HEK293 (cell line): ENCODE data around the gene INPP1.

ENCODE experiments used
- CTCF ChIA-PET: fragments of 350-600 bp; formaldehyde crosslinking; extraction: SDS; loops from one replicate; lab custom pipeline; 2021; ENCODE audit warnings: antibody characterized with exemption; lab: Yijun Ruan, JAX
- POLR2A ChIA-PET: fragments of 300-600 bp; formaldehyde crosslinking; extraction: SDS; loops from one replicate; lab custom pipeline; 2020; ENCODE audit warnings: antibody characterized with exemption, inconsistent platforms; lab: Yijun Ruan, JAX
- H3K27ac ChIP-seq: fragments of 200-500 bp; sonication (Bioruptor generic); 2 replicates; pipeline ENCODE4 v1.5.1; 2014; ENCODE audit warnings: low read depth, low read length, control low read depth, inconsistent platforms; ENCODE audit errors: extremely low read depth
- H3K36me3 ChIP-seq, 2 experiments: fragments of 200-500 bp in 1 of 2; sonication (Bioruptor generic) in 1 of 2; 1 replicate in 1 of 2; 2 replicates in 1 of 2; pipeline ENCODE4 v1.5.1; 2014 to 2017; ENCODE audit warnings: inconsistent platforms in 2 of 2, low read length in 2 of 2; ENCODE audit not compliant: control insufficient read depth in 2 of 2, insufficient read depth in 1 of 2
- H3K4me1 ChIP-seq: fragments of 200-500 bp; sonication (Bioruptor generic); 2 replicates; pipeline ENCODE4 v1.5.1; 2014; ENCODE audit warnings: mild to moderate bottlenecking, low read length, inconsistent platforms; ENCODE audit not compliant: control insufficient read depth, insufficient read depth
- H3K4me3 ChIP-seq: 2 replicates; pipeline ENCODE4 v1.5.1; 2011; ENCODE audit warnings: low read depth, mild to moderate bottlenecking, control low read depth, low read length, moderate library complexity
- H3K9me3 ChIP-seq: fragments of 200-500 bp; sonication (Bioruptor generic); 2 replicates; pipeline ENCODE4 v1.5.1; 2014; ENCODE audit warnings: low read depth, low read length, inconsistent platforms; ENCODE audit not compliant: control insufficient read depth, insufficient read depth
- GLI4 ChIP-seq: fragments of 450-650 bp; formaldehyde crosslinking; IDR thresholded peaks from 2 replicates; pipeline ENCODE4 v1.5.1; 2016; ENCODE audit warnings: missing biosample characterization, missing genetic modification characterization
- OSR2 ChIP-seq: fragments of 450-650 bp; formaldehyde crosslinking; IDR thresholded peaks from 2 replicates; pipeline ENCODE4 v1.5.1; 2016; ENCODE audit warnings: missing biosample characterization, missing genetic modification characterization
- PRDM4 ChIP-seq: fragments of 450-650 bp; formaldehyde crosslinking; IDR thresholded peaks from 2 replicates; pipeline ENCODE4 v1.5.1; 2017; ENCODE audit warnings: missing biosample characterization, missing genetic modification characterization
- SCRT1 ChIP-seq: fragments of 450-650 bp; formaldehyde crosslinking; IDR thresholded peaks from 2 replicates; pipeline ENCODE4 v1.5.1; 2016; ENCODE audit warnings: missing biosample characterization, missing genetic modification characterization, borderline replicate concordance
- SCRT2 ChIP-seq: fragments of 450-650 bp; formaldehyde crosslinking; IDR thresholded peaks from 2 replicates; pipeline ENCODE4 v1.5.1; 2016; ENCODE audit warnings: missing biosample characterization, missing genetic modification characterization
- TRIM28 ChIP-seq: IDR thresholded peaks from 2 replicates; pipeline ENCODE4 v1.6.1; 2011; ENCODE audit warnings: low read length, control low read depth, borderline replicate concordance
- ZBTB17 ChIP-seq: fragments of 450-650 bp; formaldehyde crosslinking; IDR thresholded peaks from 2 replicates; pipeline ENCODE4 v1.5.1; 2016; ENCODE audit warnings: missing biosample characterization, missing genetic modification characterization
- ZNF132 ChIP-seq: fragments of 450-650 bp; formaldehyde crosslinking; IDR thresholded peaks from 2 replicates; pipeline ENCODE4 v1.5.1; 2017; ENCODE audit warnings: missing biosample characterization, missing genetic modification characterization, borderline replicate concordance
- ZNF155 ChIP-seq: fragments of 450-650 bp; formaldehyde crosslinking; IDR thresholded peaks from 2 replicates; pipeline ENCODE4 v1.5.1; 2016; ENCODE audit warnings: missing biosample characterization, missing genetic modification characterization
- ZNF266 ChIP-seq: fragments of 450-650 bp; formaldehyde crosslinking; IDR thresholded peaks from 2 replicates; pipeline ENCODE4 v1.5.1; 2016; ENCODE audit warnings: missing biosample characterization, missing genetic modification characterization, low read depth
- ZNF292 ChIP-seq: fragments of 450-650 bp; formaldehyde crosslinking; IDR thresholded peaks from 2 replicates; pipeline ENCODE4 v1.5.1; 2016; ENCODE audit warnings: low read depth, missing biosample characterization, missing genetic modification characterization, borderline replicate concordance
- ZNF394 ChIP-seq: fragments of 450-650 bp; formaldehyde crosslinking; IDR thresholded peaks from 2 replicates; pipeline ENCODE4 v1.5.1; 2016; ENCODE audit warnings: missing biosample characterization, missing genetic modification characterization, mild to moderate bottlenecking, moderate library complexity, borderline replicate concordance
- ZNF426 ChIP-seq: fragments of 450-650 bp; formaldehyde crosslinking; IDR thresholded peaks from 2 replicates; pipeline ENCODE4 v1.5.1; 2017; ENCODE audit warnings: missing biosample characterization, missing genetic modification characterization, mild to moderate bottlenecking, inconsistent platforms, moderate library complexity
- ZNF626 ChIP-seq: fragments of 450-650 bp; sonication (Bioruptor Pico); formaldehyde crosslinking; IDR thresholded peaks from 2 replicates; pipeline ENCODE4 v1.5.1; 2018; ENCODE audit warnings: missing biosample characterization, missing genetic modification characterization, inconsistent platforms
- ZNF776 ChIP-seq: fragments of 450-650 bp; formaldehyde crosslinking; IDR thresholded peaks from 2 replicates; pipeline ENCODE4 v1.5.0; 2017; ENCODE audit warnings: missing biosample characterization, missing genetic modification characterization, borderline replicate concordance
- ZNF792 ChIP-seq: fragments of 450-650 bp; formaldehyde crosslinking; IDR thresholded peaks from 2 replicates; pipeline ENCODE4 v1.5.1; 2016; ENCODE audit warnings: missing biosample characterization, missing genetic modification characterization
- ZSCAN16 ChIP-seq: fragments of 450-650 bp; formaldehyde crosslinking; IDR thresholded peaks from 2 replicates; pipeline ENCODE4 v1.5.1; 2016; ENCODE audit warnings: missing biosample characterization, missing genetic modification characterization
- ZSCAN5A ChIP-seq: fragments of 450-650 bp; formaldehyde crosslinking; IDR thresholded peaks from 2 replicates; pipeline ENCODE4 v1.5.1; 2016; ENCODE audit warnings: missing biosample characterization, missing genetic modification characterization
- ZXDB ChIP-seq: fragments of 450-650 bp; formaldehyde crosslinking; IDR thresholded peaks from 2 replicates; pipeline ENCODE4 v1.5.1; 2016; ENCODE audit warnings: missing biosample characterization, missing genetic modification characterization
- TF ChIP-seq, protein P1 (sequence below): fragments of 450-650 bp; formaldehyde crosslinking; IDR thresholded peaks from 2 replicates; pipeline ENCODE4 v1.5.1; 2016; ENCODE audit warnings: missing biosample characterization, missing genetic modification characterization

INPP1 gene

GRCh38 chr2:190315273-190315672 lies 28.1 kb upstream of the INPP1 start (continued):
- TF ChIP-seq PRDM4: 0 out of 2 replicates have a peak, but pooled peaks have one; percentile 30
- TF ChIP-seq OSR2 (tag by site-specific recombination): peak; percentile 40; the same call in 1 of the 2 replicates
- TF ChIP-seq ZXDB (tag by site-specific recombination): 0 out of 2 replicates have a peak, but pooled peaks have one; percentile 22

- H3K36me3 ChIP-seq: no peaks in the 10 kb centered on the region
- no peak for TF ChIP-seq ZNF792 (tag by site-specific recombination)
- TF ChIP-seq SCRT1 (tag by site-specific recombination): no peak
- no peak for TF ChIP-seq ZSCAN5A (tag by site-specific recombination)
- TF ChIP-seq ZSCAN16 (tag by site-specific recombination): no peak
- no peak for TF ChIP-seq ZNF426 (tag by site-specific recombination)
- no peak for TF ChIP-seq TRIM28
- TF ChIP-seq ZBTB17: no peak
- TF ChIP-seq ZNF394 (tag by site-specific recombination): no peak
- TF ChIP-seq ZNF626: no peak
- no peak for TF ChIP-seq ZNF292 (tag by site-specific recombination)
- no peak for TF ChIP-seq ZNF266 (tag by site-specific recombination)
- no peak for TF ChIP-seq ZNF132
- TF ChIP-seq ZNF776 (tag by site-specific recombination): no peak
- no peaks in the 10 kb centered on the region for H3K4me1 ChIP-seq
- peak overlapping the region; percentile 72 for H3K4me3 ChIP-seq
- ChIA-PET CTCF (interaction anchor here (0.6 to 1.2 kb wide), 3 partner anchors 162 to 295 kb away, joined by 4 to 6 read pairs (median 4); no protein-coding TSS in a partner anchor), POLR2A (interaction anchor here (0.7 to 2.1 kb wide), 5 partner anchors 12 to 534 kb away, joined by 4 to 11 read pairs (median 6); partner anchors contain the start of genes INPP1, ORMDL1 and PMS1)
- H3K27ac ChIP-seq: no peak overlapping the region
- no peaks in the 10 kb centered on the region for H3K9me3 ChIP-seq
Measured at GRCh38 chr2:190318514-190318913, 24.9 kb upstream of the INPP1 start.

- POLR2A ChIA-PET: interaction anchor here (0.7 to 2.1 kb wide), 9 partner anchors 10 to 981 kb away, joined by 3 to 11 read pairs (median 5); partner anchors contain the start of genes INPP1, ORMDL1, OSGEPL1 and PMS1
- no peaks in the 10 kb centered on the region for H3K4me1 ChIP-seq
- peak overlapping the region; percentile 17; the same call in 1 of the 2 replicates for H3K27ac ChIP-seq
- H3K9me3 ChIP-seq: no peaks in the 10 kb centered on the region
- TF ChIP-seq SCRT2 (tag by site-specific recombination) (0 out of 2 replicates have a peak, but pooled peaks have one; percentile 21), ZSCAN16 (tag by site-specific recombination) (no peak), GLI4 (no peak), ZNF292 (tag by site-specific recombination) (no peak), ZNF155 (tag by site-specific recombination) (no peak), SCRT1 (tag by site-specific recombination) (peak; percentile 90)
- TF ChIP-seq, protein P1, sequence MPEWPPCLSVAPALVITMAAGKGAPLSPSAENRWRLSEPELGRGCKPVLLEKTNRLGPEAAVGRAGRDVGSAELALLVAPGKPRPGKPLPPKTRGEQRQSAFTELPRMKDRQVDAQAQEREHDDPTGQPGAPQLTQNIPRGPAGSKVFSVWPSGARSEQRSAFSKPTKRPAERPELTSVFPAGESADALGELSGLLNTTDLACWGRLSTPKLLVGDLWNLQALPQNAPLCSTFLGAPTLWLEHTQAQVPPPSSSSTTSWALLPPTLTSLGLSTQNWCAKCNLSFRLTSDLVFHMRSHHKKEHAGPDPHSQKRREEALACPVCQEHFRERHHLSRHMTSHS (tag by site-specific recombination): no peak
- no peaks in the 10 kb centered on the region for H3K36me3 ChIP-seq
- CTCF ChIA-PET: interaction anchor here (0.5 to 2.3 kb wide), 9 partner anchors 16 to 296 kb away, joined by 3 to 11 read pairs (median 5); no protein-coding TSS in a partner anchor
- peak overlapping the region; percentile 72 for H3K4me3 ChIP-seq
Measured at GRCh38 chr2:190318931-190319554, 24.3 kb upstream of the INPP1 start.
